ENCODE measurements around the gene ZBTB49.

The ZBTB49 gene

GRCh38 chr4:4321951-4322688, 32.1 kb downstream of the ZBTB49 start:
- intact Hi-C loops (cut with micrococcal nuclease), result no loop called here
- H3K27ac Mint-ChIP-seq, result no peak overlapping the region
- no peaks in the 10 kb centered on the region for H3K9me3 Mint-ChIP-seq
- H3K36me3 Mint-ChIP-seq (ENCODE audit: low read depth), result peaks cover 50% of the 10 kb centered on the region
- peaks cover 2% of the 10 kb centered on the region for H3K27me3 Mint-ChIP-seq
- no peak overlapping the region for H3K4me3 Mint-ChIP-seq
- no peaks in the 10 kb centered on the region for H3K4me1 Mint-ChIP-seq (ENCODE audit: low read depth)

GRCh38 chr4:4323705-4324534, 33.9 kb downstream of the ZBTB49 start:
- Mint-ChIP-seq H3K4me1 (ENCODE audit: low read depth) (no peaks in the 10 kb centered on the region), H3K27ac (no peak overlapping the region), H3K9me3 (no peaks in the 10 kb centered on the region), H3K4me3 (no peak overlapping the region), H3K27me3 (peaks cover 8% of the 10 kb centered on the region), H3K36me3 (ENCODE audit: low read depth) (peaks cover 33% of the 10 kb centered on the region)
- intact Hi-C loops (cut with micrococcal nuclease), result no loop called here

- intact Hi-C loops (cut with micrococcal nuclease), result no loop called here
- Mint-ChIP-seq H3K27ac (no peak overlapping the region), H3K36me3 (ENCODE audit: low read depth) (peaks cover 27% of the 10 kb centered on the region), H3K4me3 (no peak overlapping the region), H3K27me3 (peaks cover 8% of the 10 kb centered on the region), H3K4me1 (ENCODE audit: low read depth) (no peaks in the 10 kb centered on the region), H3K9me3 (no peaks in the 10 kb centered on the region)
Measured at GRCh38 chr4:4325321-4325720, 35.3 kb downstream of the ZBTB49 start.

- no peaks in the 10 kb centered on the region for H3K4me1 Mint-ChIP-seq (ENCODE audit: low read depth)
- peaks cover 8% of the 10 kb centered on the region for H3K27me3 Mint-ChIP-seq
- intact Hi-C loops (cut with micrococcal nuclease), result no loop called here
- peaks cover 18% of the 10 kb centered on the region for H3K36me3 Mint-ChIP-seq (ENCODE audit: low read depth)
- no peak overlapping the region for H3K4me3 Mint-ChIP-seq
- H3K9me3 Mint-ChIP-seq, result no peaks in the 10 kb centered on the region
- no peak overlapping the region for H3K27ac Mint-ChIP-seq
Measured at GRCh38 chr4:4326166-4326565, 36.1 kb downstream of the ZBTB49 start.

GRCh38 chr4:4327652-4328121, 37.6 kb downstream of the ZBTB49 start:
- peaks cover 3% of the 10 kb centered on the region for H3K36me3 Mint-ChIP-seq (ENCODE audit: low read depth)
- H3K27me3 Mint-ChIP-seq, result peaks cover 8% of the 10 kb centered on the region
- intact Hi-C loops (cut with micrococcal nuclease), result no loop called here
- H3K9me3 Mint-ChIP-seq, result no peaks in the 10 kb centered on the region
- no peak overlapping the region for H3K27ac Mint-ChIP-seq
- no peak overlapping the region for H3K4me3 Mint-ChIP-seq
- no peaks in the 10 kb centered on the region for H3K4me1 Mint-ChIP-seq (ENCODE audit: low read depth)

- intact Hi-C loops (cut with micrococcal nuclease), result no loop called here
- no peaks in the 10 kb centered on the region for H3K36me3 Mint-ChIP-seq (ENCODE audit: low read depth)
- H3K9me3 Mint-ChIP-seq, result no peaks in the 10 kb centered on the region
- no peak overlapping the region for H3K27ac Mint-ChIP-seq
- H3K4me1 Mint-ChIP-seq (ENCODE audit: low read depth), result no peaks in the 10 kb centered on the region
- peaks cover 8% of the 10 kb centered on the region for H3K27me3 Mint-ChIP-seq
- no peak overlapping the region for H3K4me3 Mint-ChIP-seq
Measured at GRCh38 chr4:4328206-4328605, 38.2 kb downstream of the ZBTB49 start.

GRCh38 chr4:4328840-4329239, 38.8 kb downstream of the ZBTB49 start:
- peaks cover 8% of the 10 kb centered on the region for H3K27me3 Mint-ChIP-seq
- no peaks in the 10 kb centered on the region for H3K4me1 Mint-ChIP-seq (ENCODE audit: low read depth)
- H3K9me3 Mint-ChIP-seq, result no peaks in the 10 kb centered on the region
- H3K36me3 Mint-ChIP-seq (ENCODE audit: low read depth), result no peaks in the 10 kb centered on the region
- no peak overlapping the region for H3K27ac Mint-ChIP-seq
- no peak overlapping the region for H3K4me3 Mint-ChIP-seq
- intact Hi-C loops (cut with micrococcal nuclease), result no loop called here

- intact Hi-C loops (cut with micrococcal nuclease), result no loop called here
- Mint-ChIP-seq H3K4me1 (ENCODE audit: low read depth) (no peaks in the 10 kb centered on the region), H3K4me3 (no peak overlapping the region), H3K27me3 (peaks cover 8% of the 10 kb centered on the region), H3K27ac (no peak overlapping the region), H3K9me3 (no peaks in the 10 kb centered on the region), H3K36me3 (ENCODE audit: low read depth) (no peaks in the 10 kb centered on the region)
Measured at GRCh38 chr4:4329496-4329895, 39.4 kb downstream of the ZBTB49 start.

GRCh38 chr4:4330794-4331193, 40.7 kb downstream of the ZBTB49 start:
- H3K9me3 Mint-ChIP-seq, result no peaks in the 10 kb centered on the region
- H3K4me1 Mint-ChIP-seq (ENCODE audit: low read depth), result no peaks in the 10 kb centered on the region
- no peak overlapping the region for H3K27ac Mint-ChIP-seq
- intact Hi-C loops (cut with micrococcal nuclease), result no loop called here
- H3K4me3 Mint-ChIP-seq, result no peak overlapping the region
- H3K27me3 Mint-ChIP-seq, result peaks cover 8% of the 10 kb centered on the region
- no peaks in the 10 kb centered on the region for H3K36me3 Mint-ChIP-seq (ENCODE audit: low read depth)

GRCh38 chr4:4332529-4332928, 42.5 kb downstream of the ZBTB49 start:
- intact Hi-C loops (cut with micrococcal nuclease), result no loop called here

GRCh38 chr4:4333265-4333706, 43.2 kb downstream of the ZBTB49 start:
- intact Hi-C loops (cut with micrococcal nuclease), result no loop called here
- Mint-ChIP-seq H3K27ac (no peak overlapping the region), H3K4me3 (no peak overlapping the region), H3K4me1 (ENCODE audit: low read depth) (no peaks in the 10 kb centered on the region), H3K36me3 (ENCODE audit: low read depth) (no peaks in the 10 kb centered on the region), H3K9me3 (no peaks in the 10 kb centered on the region), H3K27me3 (peaks cover 8% of the 10 kb centered on the region)

More at GRCh38 chr4:4332529-4332928, 42.5 kb downstream of the ZBTB49 start:
- Mint-ChIP-seq H3K27me3 (peaks cover 8% of the 10 kb centered on the region), H3K36me3 (ENCODE audit: low read depth) (no peaks in the 10 kb centered on the region), H3K27ac (no peak overlapping the region), H3K4me1 (ENCODE audit: low read depth) (no peaks in the 10 kb centered on the region), H3K9me3 (no peaks in the 10 kb centered on the region), H3K4me3 (no peak overlapping the region)

GRCh38 chr4:4334798-4335520, 44.9 kb downstream of the ZBTB49 start:
- intact Hi-C loops (cut with micrococcal nuclease), result loop anchor here (1.0 kb wide), 3 partner anchors 45 to 83 kb away; partner anchors contain the start of genes LYAR and ZBTB49
- Mint-ChIP-seq H3K27me3 (peaks cover 8% of the 10 kb centered on the region), H3K27ac (no peak overlapping the region), H3K4me1 (ENCODE audit: low read depth) (no peaks in the 10 kb centered on the region), H3K9me3 (no peaks in the 10 kb centered on the region), H3K4me3 (no peak overlapping the region), H3K36me3 (ENCODE audit: low read depth) (no peaks in the 10 kb centered on the region)

GRCh38 chr4:4338210-4339001, 48.4 kb downstream of the ZBTB49 start:
- Mint-ChIP-seq H3K4me3 (no peak overlapping the region), H3K4me1 (ENCODE audit: low read depth) (no peaks in the 10 kb centered on the region), H3K9me3 (no peaks in the 10 kb centered on the region), H3K27me3 (peaks cover 8% of the 10 kb centered on the region), H3K27ac (no peak overlapping the region), H3K36me3 (ENCODE audit: low read depth) (no peaks in the 10 kb centered on the region)
- intact Hi-C loops (cut with micrococcal nuclease), result no loop called here
